ENCODE data around the gene CCSER1.

GRCh38 chr4:90816754-90817153 lies 689.6 kb downstream of the CCSER1 start:
- TF ChIP-seq, protein P1, sequence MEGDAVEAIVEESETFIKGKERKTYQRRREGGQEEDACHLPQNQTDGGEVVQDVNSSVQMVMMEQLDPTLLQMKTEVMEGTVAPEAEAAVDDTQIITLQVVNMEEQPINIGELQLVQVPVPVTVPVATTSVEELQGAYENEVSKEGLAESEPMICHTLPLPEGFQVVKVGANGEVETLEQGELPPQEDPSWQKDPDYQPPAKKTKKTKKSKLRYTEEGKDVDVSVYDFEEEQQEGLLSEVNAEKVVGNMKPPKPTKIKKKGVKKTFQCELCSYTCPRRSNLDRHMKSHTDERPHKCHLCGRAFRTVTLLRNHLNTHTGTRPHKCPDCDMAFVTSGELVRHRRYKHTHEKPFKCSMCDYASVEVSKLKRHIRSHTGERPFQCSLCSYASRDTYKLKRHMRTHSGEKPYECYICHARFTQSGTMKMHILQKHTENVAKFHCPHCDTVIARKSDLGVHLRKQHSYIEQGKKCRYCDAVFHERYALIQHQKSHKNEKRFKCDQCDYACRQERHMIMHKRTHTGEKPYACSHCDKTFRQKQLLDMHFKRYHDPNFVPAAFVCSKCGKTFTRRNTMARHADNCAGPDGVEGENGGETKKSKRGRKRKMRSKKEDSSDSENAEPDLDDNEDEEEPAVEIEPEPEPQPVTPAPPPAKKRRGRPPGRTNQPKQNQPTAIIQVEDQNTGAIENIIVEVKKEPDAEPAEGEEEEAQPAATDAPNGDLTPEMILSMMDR (IDR thresholded peaks at IDR 0.05; ENCODE audit: poor library complexity) = no peak
- no peak for TF ChIP-seq EZH2phosphoT487 (IDR thresholded peaks at IDR 0.05; ENCODE audit: low read depth, severe bottlenecking, unreplicated experiment)
- no peak for TF ChIP-seq EZH2 (IDR thresholded peaks at IDR 0.05; ENCODE audit: borderline replicate concordance)

All from hepatocyte (in vitro differentiated cells).